PFSK-1 (cell line): ENCODE data around the gene EXOC8.

Experiments used
- FOXP2 ChIP-seq: optimal IDR thresholded peaks from 2 replicates; pipeline ENCODE3; 2011; ENCODE audit warnings: borderline replicate concordance, control low read depth, inconsistent platforms; ENCODE audit not compliant: insufficient read depth; ENCODE audit errors: extremely low read length, extremely low read depth
- POLR2AphosphoS5 ChIP-seq: IDR thresholded peaks from 2 replicates; pipeline ENCODE4 v1.6.1; 2012; ENCODE audit warnings: low read depth, mild to moderate bottlenecking, control low read depth, low read length, moderate library complexity
- REST ChIP-seq, 2 experiments: IDR thresholded peaks; 2 replicates each; pipeline versions ENCODE4 v1.6.1 to v1.8.0; 2011 to 2012; ENCODE audit warnings: low read depth in 2 of 2, low read length in 2 of 2, control low read depth in 1 of 2, inconsistent platforms in 1 of 2, mild to moderate bottlenecking in 1 of 2, moderate library complexity in 1 of 2; ENCODE audit not compliant: insufficient read depth in 1 of 2
- SIN3A ChIP-seq: IDR thresholded peaks from 2 replicates; pipeline ENCODE4 v1.6.1; 2012; ENCODE audit warnings: mild to moderate bottlenecking, low read length, moderate library complexity, borderline replicate concordance; ENCODE audit not compliant: insufficient read depth
- TAF1 ChIP-seq: IDR thresholded peaks from 2 replicates; pipeline ENCODE4 v1.6.1; 2012; ENCODE audit warnings: low read length, control low read depth, borderline replicate concordance; ENCODE audit not compliant: insufficient read depth

- no peak for TF ChIP-seq POLR2AphosphoS5
- TF ChIP-seq SIN3A = no peak
- TF ChIP-seq REST (IDR thresholded peaks at IDR 0.05; ENCODE audit: insufficient read depth in 1 of 2, low read depth in 2 of 2, low read length in 2 of 2) = no peak
- no peak for TF ChIP-seq TAF1
- no peak for TF ChIP-seq FOXP2
These were observed 17.5 kb upstream of the EXOC8 start for GRCh38 chr1:231355171-231355570.
